Measurements from ENCODE around the gene ZDHHC11B. TPM values are rescaled to one million over a fixed set of nuclear protein-coding genes. Genes with fewer than 3 reads are reported as not detected.
"Not testable (repeated sequence)": the region's sequence is repeated elsewhere in the genome, so short reads cannot be mapped to it uniquely, and the experiment has no call there.

Gene ZDHHC11B
- total RNA-seq, 4 donors from 2014 or later: 4.6 to 52.0 (median 28.6) TPM

- Histone ChIP-seq H3K36me3 (no peaks in the 10 kb centered on the region), H3K4me1 (no peaks in the 10 kb centered on the region), H3K9me3 (no peaks in the 10 kb centered on the region), H3K27ac (no peak overlapping the region), H3K4me3 (no peak overlapping the region), H3K27me3 (no peaks in the 10 kb centered on the region)
- no peak for DNase-seq
- no peak for TF ChIP-seq POLR2A (IDR thresholded peaks at IDR 0.05)
- TF ChIP-seq CTCF (IDR thresholded peaks at IDR 0.05): no peak
Measured at GRCh38 chr5:816176-816575, 31.6 kb upstream of the ZDHHC11B start.

GRCh38 chr5:815449-815848, 30.9 kb upstream of the ZDHHC11B start:
- Histone ChIP-seq H3K27ac (no peak overlapping the region), H3K4me3 (no peak overlapping the region), H3K27me3 (no peaks in the 10 kb centered on the region), H3K36me3 (no peaks in the 10 kb centered on the region), H3K9me3 (no peaks in the 10 kb centered on the region), H3K4me1 (no peaks in the 10 kb centered on the region)
- TF ChIP-seq CTCF (IDR thresholded peaks at IDR 0.05): no peak
- TF ChIP-seq POLR2A (IDR thresholded peaks at IDR 0.05): no peak
- DNase-seq: no peak

- not testable (repeated sequence) for H3K9me3 ChIP-seq, H3K36me3 ChIP-seq, H3K27ac ChIP-seq, H3K4me1 ChIP-seq, H3K4me3 ChIP-seq, H3K27me3 ChIP-seq, DNase-seq
Measured at GRCh38 chr5:813575-813974, 29.0 kb upstream of the ZDHHC11B start.

- H3K4me1 ChIP-seq, H3K36me3 ChIP-seq, H3K9me3 ChIP-seq, H3K27ac ChIP-seq, DNase-seq, H3K4me3 ChIP-seq, H3K27me3 ChIP-seq: not testable (repeated sequence)
Measured at GRCh38 chr5:811384-811783, 26.9 kb upstream of the ZDHHC11B start.

GRCh38 chr5:807719-808514, 23.4 kb upstream of the ZDHHC11B start:
- H3K4me1 ChIP-seq: not testable (repeated sequence)

GRCh38 chr5:801472-801871, 16.9 kb upstream of the ZDHHC11B start:
- no peaks in the 10 kb centered on the region for H3K27me3 ChIP-seq
- DNase-seq: no peak
- no peak overlapping the region for H3K4me3 ChIP-seq
- H3K4me1 ChIP-seq: no peaks in the 10 kb centered on the region
- no peaks in the 10 kb centered on the region for H3K36me3 ChIP-seq
- no peak overlapping the region for H3K27ac ChIP-seq
- TF ChIP-seq POLR2A (IDR thresholded peaks at IDR 0.05) (no peak), CTCF (IDR thresholded peaks at IDR 0.05) (no peak)
- peaks cover 0 to 4% (median 0%) of the 10 kb centered on the region in 4 donors for H3K9me3 ChIP-seq

More at GRCh38 chr5:807719-808514, 23.4 kb upstream of the ZDHHC11B start:
- not testable (repeated sequence) for H3K27ac ChIP-seq, H3K4me3 ChIP-seq, H3K27me3 ChIP-seq, DNase-seq, H3K9me3 ChIP-seq, H3K36me3 ChIP-seq

GRCh38 chr5:801055-801454, 16.5 kb upstream of the ZDHHC11B start:
- not testable (repeated sequence) for H3K27ac ChIP-seq, DNase-seq, H3K4me1 ChIP-seq, H3K4me3 ChIP-seq, H3K9me3 ChIP-seq, H3K27me3 ChIP-seq, H3K36me3 ChIP-seq

- H3K36me3 ChIP-seq, DNase-seq, H3K4me1 ChIP-seq, H3K27me3 ChIP-seq, H3K4me3 ChIP-seq, H3K9me3 ChIP-seq, H3K27ac ChIP-seq: not testable (repeated sequence)
Measured at GRCh38 chr5:798505-799138, 14.1 kb upstream of the ZDHHC11B start.

GRCh38 chr5:797986-798385, 13.5 kb upstream of the ZDHHC11B start:
- H3K9me3 ChIP-seq, H3K27me3 ChIP-seq, H3K4me3 ChIP-seq, H3K36me3 ChIP-seq, H3K4me1 ChIP-seq, H3K27ac ChIP-seq, DNase-seq: not testable (repeated sequence)

GRCh38 chr5:795873-796272, 11.3 kb upstream of the ZDHHC11B start:
- not testable (repeated sequence) for DNase-seq

GRCh38 chr5:794948-795347, 10.4 kb upstream of the ZDHHC11B start:
- not testable (repeated sequence) for H3K9me3 ChIP-seq

More at GRCh38 chr5:795873-796272, 11.3 kb upstream of the ZDHHC11B start:
- not testable (repeated sequence) for H3K36me3 ChIP-seq, H3K4me3 ChIP-seq, H3K27me3 ChIP-seq, H3K27ac ChIP-seq, H3K4me1 ChIP-seq, H3K9me3 ChIP-seq

GRCh38 chr5:788703-789102, 4.2 kb upstream of the ZDHHC11B start:
- peaks cover 0 to 18% (median 2%) of the 10 kb centered on the region in 4 donors for H3K4me1 ChIP-seq
- H3K36me3 ChIP-seq, H3K27me3 ChIP-seq, H3K9me3 ChIP-seq, DNase-seq, H3K4me3 ChIP-seq, H3K27ac ChIP-seq: not testable (repeated sequence)

More at GRCh38 chr5:794948-795347, 10.4 kb upstream of the ZDHHC11B start:
- not testable (repeated sequence) for DNase-seq, H3K4me3 ChIP-seq, H3K27me3 ChIP-seq, H3K4me1 ChIP-seq, H3K27ac ChIP-seq, H3K36me3 ChIP-seq
